ENCODE data around the gene ZCCHC4.

The ZCCHC4 gene

GRCh38 chr4:25377572-25378436 lies 65.2 kb downstream of the ZCCHC4 start:
- peak; percentile 5 for DNase-seq (ENCODE audit: low spot score)

DNA sequence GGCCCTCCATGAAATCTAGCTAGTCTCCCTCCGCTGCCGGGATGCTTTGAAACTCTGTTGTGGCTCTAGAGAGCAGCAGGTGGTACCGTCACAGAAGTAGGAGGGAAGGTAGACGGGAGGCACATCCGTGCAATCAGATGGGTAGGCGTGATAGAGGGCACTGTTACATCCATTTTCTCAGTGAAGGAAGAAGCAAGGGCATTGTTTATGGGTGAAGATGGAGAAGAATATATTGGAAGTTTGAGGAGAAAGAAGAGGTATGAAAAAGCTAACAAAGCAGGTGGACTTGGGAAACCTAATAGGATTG lies 65.8 kb downstream of the ZCCHC4 start:
- DNase-seq (ENCODE audit: low spot score) = no peak

DNA sequence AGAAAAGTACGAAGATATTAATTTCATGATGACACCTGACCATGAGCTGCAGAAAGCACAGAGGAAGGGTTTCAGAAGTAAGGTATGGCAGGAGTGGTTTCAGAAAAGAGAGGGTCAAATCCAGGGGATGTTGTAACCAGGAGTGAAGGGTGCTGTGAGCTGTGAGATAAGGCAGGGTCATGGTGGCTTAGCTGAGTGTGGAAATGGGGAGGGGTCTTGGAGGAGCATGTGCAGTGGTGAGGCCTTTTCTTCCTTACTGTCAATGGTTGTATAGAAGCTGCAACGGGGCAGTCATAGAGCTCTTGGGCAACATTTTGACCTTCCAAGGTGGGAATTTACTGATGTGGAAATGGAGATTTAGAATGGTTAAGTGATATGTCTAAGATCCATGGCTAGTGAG lies 67.0 kb downstream of the ZCCHC4 start:
- no peak for DNase-seq (ENCODE audit: low spot score)

- no peak for DNase-seq (ENCODE audit: low spot score)
Observed at GRCh38 chr4:25383647-25384046, 71.1 kb downstream of the ZCCHC4 start.

GRCh38 chr4:25386926-25387325 lies 74.4 kb downstream of the ZCCHC4 start:
- DNase-seq (ENCODE audit: low spot score) = no peak

DNA sequence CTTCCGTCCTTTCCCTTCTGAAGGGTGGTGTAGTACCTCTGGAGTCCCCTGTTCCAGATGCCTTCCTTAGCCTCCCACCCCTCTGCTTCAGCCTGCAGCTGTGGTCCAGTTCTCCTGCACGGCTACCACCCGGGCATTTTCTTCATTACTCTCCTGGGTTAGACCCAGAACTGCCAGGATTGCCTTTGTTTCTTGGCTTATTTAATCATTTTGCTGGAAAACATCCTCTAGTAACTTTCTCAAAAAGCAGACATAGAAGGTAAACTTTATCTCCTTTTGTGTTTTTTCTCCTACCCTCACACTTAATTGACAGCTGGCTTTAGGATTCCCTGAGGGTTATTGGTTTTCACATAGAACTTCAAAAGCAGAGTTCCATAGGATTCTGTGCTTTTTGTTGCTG lies 84.7 kb downstream of the ZCCHC4 start:
- no peak for DNase-seq (ENCODE audit: low spot score)

GRCh38 chr4:25399510-25399909 lies 86.9 kb downstream of the ZCCHC4 start:
- no peak for DNase-seq (ENCODE audit: low spot score)

- DNase-seq (ENCODE audit: low spot score) = no peak
Observed at GRCh38 chr4:25401066-25401465, 88.5 kb downstream of the ZCCHC4 start.

DNA sequence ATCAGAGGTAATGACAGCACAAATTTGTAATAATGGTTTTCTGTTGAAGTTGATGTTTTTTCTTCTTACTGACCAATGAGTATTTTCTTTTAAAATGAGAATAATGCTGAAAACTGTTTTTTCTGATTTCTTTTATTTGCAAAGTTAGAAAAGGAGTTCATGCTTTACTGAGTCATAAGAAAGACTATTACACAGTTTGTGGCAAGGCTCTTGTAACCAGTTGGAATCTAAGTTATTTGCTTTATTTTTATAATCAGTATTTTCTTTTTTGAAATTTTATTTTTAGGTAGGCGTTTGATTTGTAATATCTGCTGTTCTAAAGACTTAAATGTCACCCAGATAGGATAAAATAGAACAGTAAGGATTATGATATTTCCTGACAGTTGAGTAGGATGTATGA lies 89.9 kb downstream of the ZCCHC4 start:
- DNase-seq (ENCODE audit: low spot score) = peak; percentile 19

DNA sequence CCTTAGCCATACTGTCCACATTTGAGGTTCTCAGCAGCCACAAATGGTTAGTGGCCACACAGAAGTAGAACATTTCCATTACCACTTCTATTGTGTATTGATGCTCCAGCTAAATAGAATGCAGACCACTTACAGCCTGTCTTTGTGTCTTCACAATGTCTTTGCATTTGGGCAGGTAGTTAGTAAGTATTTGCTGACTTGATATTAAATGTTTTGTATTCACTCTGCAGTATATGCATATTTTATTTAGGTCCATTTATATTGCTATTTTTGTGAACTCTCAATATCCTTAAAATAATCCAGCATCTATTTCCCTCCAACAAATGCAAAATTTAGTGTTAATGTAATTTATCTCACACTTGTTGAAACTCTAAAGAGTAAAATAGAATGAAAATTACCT lies 91.1 kb downstream of the ZCCHC4 start:
- no peak for DNase-seq (ENCODE audit: low spot score)

- no peak for DNase-seq (ENCODE audit: low spot score)
Observed at GRCh38 chr4:25405453-25405852, 92.9 kb downstream of the ZCCHC4 start.

- DNase-seq (ENCODE audit: low spot score) = no peak
Observed at GRCh38 chr4:25406081-25406692, 93.6 kb downstream of the ZCCHC4 start.

GRCh38 chr4:25410820-25411529 lies 98.4 kb downstream of the ZCCHC4 start:
- DNase-seq (ENCODE audit: low spot score) = no peak

DNA sequence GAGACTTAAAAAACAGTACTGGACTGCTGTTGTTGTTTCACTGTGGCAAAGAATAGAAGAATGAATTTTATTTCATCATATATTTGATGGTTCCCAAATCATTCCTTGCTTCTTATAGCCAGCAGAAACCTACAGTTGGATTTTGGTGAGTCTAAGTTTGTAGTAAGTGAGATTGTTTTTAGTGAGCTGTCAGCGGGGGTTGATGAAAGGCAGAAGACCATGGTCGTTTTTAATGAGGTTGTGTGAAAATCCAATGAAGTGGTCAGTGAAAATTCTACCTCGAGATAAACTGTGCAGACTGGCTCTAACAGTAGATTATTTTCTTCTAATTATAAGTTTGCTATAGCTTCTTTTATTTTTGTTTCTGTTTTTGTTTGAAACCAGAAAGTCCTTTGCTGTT lies 100.7 kb downstream of the ZCCHC4 start:
- no peak for DNase-seq (ENCODE audit: low spot score)

- no peak for DNase-seq (ENCODE audit: low spot score)
Observed at GRCh38 chr4:25417014-25417413, 104.4 kb downstream of the ZCCHC4 start.
